ENCODE data around the gene MRPL20.

- TF ChIP-seq CTCF (IDR thresholded peaks at IDR 0.05) = no peak
- no peak for TF ChIP-seq POLR2A (IDR thresholded peaks at IDR 0.05)
Measured at GRCh38 chr1:1403653-1404052, 3.4 kb downstream of the MRPL20 start.

All from Peyer's patch (tissue), 4 donors.